ENCODE data around the gene MED27. TPM values are rescaled to one million over a fixed set of nuclear protein-coding genes. Genes with fewer than 3 reads are reported as not detected.

The MED27 gene
- total and polyA plus RNA-seq, 2 of the 8 experiments (the other 6 are each of a cell fraction or from before 2014, with no cell fraction given) = 29.9 to 56.5 TPM

DNA sequence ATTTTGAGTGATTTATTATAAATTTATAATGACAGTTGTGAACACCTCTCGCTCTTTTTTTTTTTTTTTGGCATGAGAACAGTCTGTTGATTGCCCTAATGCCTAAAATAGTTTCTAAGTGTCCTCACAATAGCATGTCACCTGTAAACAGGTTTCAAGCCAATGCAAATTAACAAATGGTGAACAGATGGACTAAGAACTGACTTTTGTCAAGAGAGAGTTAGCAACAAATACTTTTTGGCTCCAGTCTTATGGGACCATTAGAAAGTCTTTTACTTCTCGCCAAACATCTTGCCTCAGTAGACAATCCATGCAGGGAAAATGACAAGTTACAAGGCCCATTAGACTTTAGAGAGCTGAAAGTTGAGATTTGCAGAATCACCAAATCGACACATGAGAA is 67.8 kb downstream of the MED27 start:
- H4K20me1 ChIP-seq (replicated peaks in 1 of 2; ENCODE audit: control insufficient read depth in 1 of 2, insufficient read depth in 2 of 2, low read length in 2 of 2) = peaks cover 0 to 2% of the 10 kb centered on the region in 2 experiments
- POLR2A ChIA-PET (ENCODE audit: partially characterized antibody) = interaction anchor here (1.8 kb wide), 1 partner anchor 9 kb away, joined by 4 read pairs; no protein-coding TSS in a partner anchor
- TF ChIP-seq CHD2 (IDR thresholded peaks at IDR 0.05; ENCODE audit: low read length) = no peak
- no peak for TF ChIP-seq TBP (IDR thresholded peaks at IDR 0.05; ENCODE audit: low read depth, low read length)
- TF ChIP-seq, protein P1, sequence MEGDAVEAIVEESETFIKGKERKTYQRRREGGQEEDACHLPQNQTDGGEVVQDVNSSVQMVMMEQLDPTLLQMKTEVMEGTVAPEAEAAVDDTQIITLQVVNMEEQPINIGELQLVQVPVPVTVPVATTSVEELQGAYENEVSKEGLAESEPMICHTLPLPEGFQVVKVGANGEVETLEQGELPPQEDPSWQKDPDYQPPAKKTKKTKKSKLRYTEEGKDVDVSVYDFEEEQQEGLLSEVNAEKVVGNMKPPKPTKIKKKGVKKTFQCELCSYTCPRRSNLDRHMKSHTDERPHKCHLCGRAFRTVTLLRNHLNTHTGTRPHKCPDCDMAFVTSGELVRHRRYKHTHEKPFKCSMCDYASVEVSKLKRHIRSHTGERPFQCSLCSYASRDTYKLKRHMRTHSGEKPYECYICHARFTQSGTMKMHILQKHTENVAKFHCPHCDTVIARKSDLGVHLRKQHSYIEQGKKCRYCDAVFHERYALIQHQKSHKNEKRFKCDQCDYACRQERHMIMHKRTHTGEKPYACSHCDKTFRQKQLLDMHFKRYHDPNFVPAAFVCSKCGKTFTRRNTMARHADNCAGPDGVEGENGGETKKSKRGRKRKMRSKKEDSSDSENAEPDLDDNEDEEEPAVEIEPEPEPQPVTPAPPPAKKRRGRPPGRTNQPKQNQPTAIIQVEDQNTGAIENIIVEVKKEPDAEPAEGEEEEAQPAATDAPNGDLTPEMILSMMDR (IDR thresholded peaks at IDR 0.05; ENCODE audit: control extremely low read depth in 1 of 3, insufficient read depth in 1 of 3, low read depth in 1 of 3, low read length in 3 of 3) = no peak
- TF ChIP-seq SIX5 (IDR thresholded peaks at IDR 0.05; ENCODE audit: low read depth, low read length) = no peak
- no peak for TF ChIP-seq CREB1 (IDR thresholded peaks at IDR 0.05)
- TF ChIP-seq RAD21 (IDR thresholded peaks at IDR 0.05 in 1 of 2, conservative IDR thresholded peaks at IDR 0.05 in 1 of 2; ENCODE audit: low read depth in 2 of 2, low read length in 2 of 2) = no peak
- TF ChIP-seq CBX5 (IDR thresholded peaks at IDR 0.05; ENCODE audit: low read depth, low read length) = no peak
- TF ChIP-seq SRF (IDR thresholded peaks at IDR 0.05; ENCODE audit: low read depth, low read length) = no peak
- no peak for TF ChIP-seq CEBPB (IDR thresholded peaks at IDR 0.05; ENCODE audit: low read depth, low read length)
- no peak for TF ChIP-seq TAF7 (optimal IDR thresholded peaks at IDR 0.05; ENCODE audit: borderline replicate concordance, low read depth, low read length)
- no peak for TF ChIP-seq EP300 (IDR thresholded peaks at IDR 0.05; ENCODE audit: borderline replicate concordance in 1 of 2, low read depth in 2 of 2, low read length in 2 of 2)
- TF ChIP-seq MAFK (IDR thresholded peaks at IDR 0.05; ENCODE audit: low read depth, low read length) = no peak

More for the DNA sequence above, 67.8 kb downstream of the MED27 start:
- Histone ChIP-seq H3K14ac (ENCODE audit: insufficient read length) (no peak overlapping the region), H3K23me2 (ENCODE audit: low read depth, low read length) (no peaks in the 10 kb centered on the region), H3K23ac (ENCODE audit: insufficient read length) (no peak overlapping the region), H4K8ac (ENCODE audit: extremely low read depth, insufficient read depth, low read length) (no peak overlapping the region; the same call in 1 of the 2 replicates), H3K4me2 (ENCODE audit: insufficient read depth in 1 of 2, low read depth in 2 of 2, low read length in 2 of 2) (no peak overlapping the region), H3K4ac (replicated peaks; ENCODE audit: insufficient read length, low read depth, low read length) (no peak overlapping the region), H2BK15ac (ENCODE audit: low read length) (no peak overlapping the region), H2AFZ (ENCODE audit: low read length) (no peak overlapping the region), H2BK12ac (ENCODE audit: low read depth, low read length) (no peak overlapping the region), H2BK20ac (ENCODE audit: low read length) (no peak overlapping the region), H4K5ac (ENCODE audit: insufficient read length, low read depth, low read length) (no peak overlapping the region), H2AK5ac (ENCODE audit: low read depth, low read length) (no peak overlapping the region), H3K18ac (ENCODE audit: extremely low read depth, low read length) (no peak overlapping the region), H3K4me1 (replicated peaks in 1 of 4; ENCODE audit: control insufficient read depth in 3 of 4, insufficient read depth in 4 of 4, low read length in 3 of 4) (peaks cover 2 to 12% (median 5%) of the 10 kb centered on the region in 4 experiments; a peak in 6 of 7 replicates), H3K9ac (replicated peaks in 1 of 4; ENCODE audit: extremely low read depth in 1 of 4, low read depth in 3 of 4, low read length in 3 of 4) (no peak overlapping the region), H3K27ac (ENCODE audit: low read depth, low read length) (no peak overlapping the region), H3K79me2 (ENCODE audit: control insufficient read depth in 1 of 2, insufficient read depth in 2 of 2, low read length in 2 of 2) (no peaks in the 10 kb centered on the region; a peak in 1 of 4 replicates), H2BK5ac (ENCODE audit: low read depth, low read length) (no peak overlapping the region), H3K27me3 (replicated peaks in 1 of 4; ENCODE audit: control insufficient read depth in 3 of 4, extremely low read depth in 1 of 4, insufficient read depth in 3 of 4, low read length in 3 of 4) (no peaks in the 10 kb centered on the region), H3K4me3 (ENCODE audit: extremely low read depth in 1 of 4, insufficient read depth in 2 of 4, low read depth in 3 of 4, low read length in 4 of 4) (no peak overlapping the region), H2BK120ac (replicated peaks; ENCODE audit: low read depth, low read length) (no peak overlapping the region), H3K56ac (replicated peaks; ENCODE audit: insufficient read length, low read depth, low read length) (no peak overlapping the region), H3K36me3 (ENCODE audit: control insufficient read depth in 2 of 4, insufficient read depth in 4 of 4, low read length in 3 of 4) (no peaks in the 10 kb centered on the region), H3K79me1 (ENCODE audit: low read depth, low read length) (peaks cover 6% of the 10 kb centered on the region; the same call in 1 of the 2 replicates), H3K9me3 (ENCODE audit: insufficient read depth in 2 of 2, low read depth in 1 of 2, low read length in 1 of 2) (no peaks in the 10 kb centered on the region), H4K91ac (replicated peaks; ENCODE audit: insufficient read length, low read length) (no peak overlapping the region)
- DNase-seq (ENCODE audit: low read depth in 1 of 2, low spot score in 2 of 2) = no peak
- no peak for FAIRE-seq
- CTCF ChIA-PET (ENCODE audit: partially characterized antibody) = interaction anchor here (0.6 to 1.1 kb wide), 2 partner anchors 16 to 140 kb away, joined by 3 read pairs; no protein-coding TSS in a partner anchor
- 86% methylated on average over 3 of the region's 3 CpGs; no CpG with 5 or more reads in 1 of the 2 experiments for WGBS, 2 experiments (ENCODE audit: extremely low coverage in 1 of 2, insufficient coverage in 1 of 2, insufficient read length in 1 of 2, insufficient replicate concordance in 2 of 2, low coverage in 1 of 2, low lambda C conversion rate in 2 of 2, missing lambda C conversion rate in 1 of 2)
